Measurements from ENCODE around the gene SPDYE1.
"Not testable (repeated sequence)": the region's sequence is repeated elsewhere in the genome, so short reads cannot be mapped to it uniquely, and the experiment has no call there.

SPDYE1 gene, protein sequence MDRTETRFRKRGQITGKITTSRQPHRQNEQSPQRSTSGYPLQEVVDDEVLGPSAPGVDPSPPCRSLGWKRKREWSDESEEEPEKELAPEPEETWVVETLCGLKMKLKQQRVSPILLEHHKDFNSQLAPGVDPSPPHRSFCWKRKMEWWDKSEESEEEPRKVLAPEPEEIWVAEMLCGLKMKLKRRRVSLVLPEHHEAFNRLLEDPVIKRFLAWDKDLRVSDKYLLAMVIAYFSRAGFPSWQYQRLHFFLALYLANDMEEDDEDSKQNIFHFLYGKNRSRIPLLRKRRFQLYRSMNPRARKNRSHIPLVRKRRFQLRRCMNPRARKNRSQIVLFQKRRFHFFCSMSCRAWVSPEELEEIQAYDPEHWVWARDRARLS

DNA sequence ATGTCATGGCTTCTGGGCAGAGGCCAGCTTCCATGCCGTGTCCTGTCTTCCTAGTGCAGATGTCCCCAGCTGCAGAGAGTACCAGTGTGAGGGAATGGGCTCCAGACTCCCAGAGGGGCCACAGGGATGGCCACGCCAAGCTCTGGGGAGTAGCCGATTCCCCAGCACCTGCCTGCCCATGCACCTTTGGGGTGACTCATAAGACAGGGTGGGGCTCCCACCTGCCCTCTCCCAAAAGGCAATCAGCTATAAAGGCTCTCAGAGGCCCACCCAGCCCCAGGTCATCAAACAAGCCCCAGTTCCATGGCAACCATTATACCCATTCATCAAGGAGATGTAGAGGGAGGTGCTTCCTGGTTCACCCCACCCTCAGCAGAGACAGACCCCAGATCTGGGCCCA is at the start of gene SPDYE1:
Gene SPDYE1, plus strand, starts transcription at position 366 of the 400 bp plus-strand sequence. CDS start 2,053 bp downstream, outside the sequence.
- H3K4me3 ChIP-seq (ENCODE audit: low read length); H3K9me3 ChIP-seq (ENCODE audit: insufficient read depth, low read depth, low read length); H3K9ac ChIP-seq (ENCODE audit: low read depth, low read length); H3K27me3 ChIP-seq (ENCODE audit: insufficient read depth, low read length); H3K4me1 ChIP-seq (ENCODE audit: insufficient read depth, low read length); H3K36me3 ChIP-seq (ENCODE audit: insufficient read depth, low read depth, low read length); H3K27ac ChIP-seq (ENCODE audit: low read length): not testable (repeated sequence)

GRCh38 chr7:43952028-43952427 is 45.7 kb upstream of the SPDYE1 start:
- Histone ChIP-seq H3K4me3 (ENCODE audit: low read length) (no peak overlapping the region), H3K27me3 (ENCODE audit: insufficient read depth, low read length) (no peaks in the 10 kb centered on the region), H3K27ac (ENCODE audit: low read length) (no peak overlapping the region), H3K9ac (ENCODE audit: low read depth, low read length) (no peak overlapping the region), H3K4me1 (ENCODE audit: insufficient read depth, low read length) (no peaks in the 10 kb centered on the region), H3K9me3 (ENCODE audit: insufficient read depth, low read depth, low read length) (no peaks in the 10 kb centered on the region), H3K36me3 (ENCODE audit: insufficient read depth, low read depth, low read length) (0 out of 2 replicates have a peak, but pooled peaks cover 3% of the 10 kb centered on the region)

- Histone ChIP-seq H3K4me1 (ENCODE audit: insufficient read depth, low read length) (no peaks in the 10 kb centered on the region), H3K27me3 (ENCODE audit: insufficient read depth, low read length) (no peaks in the 10 kb centered on the region), H3K36me3 (ENCODE audit: insufficient read depth, low read depth, low read length) (0 out of 2 replicates have a peak, but pooled peaks cover 3% of the 10 kb centered on the region), H3K9me3 (ENCODE audit: insufficient read depth, low read depth, low read length) (no peaks in the 10 kb centered on the region), H3K27ac (ENCODE audit: low read length) (no peak overlapping the region), H3K4me3 (ENCODE audit: low read length) (no peak overlapping the region), H3K9ac (ENCODE audit: low read depth, low read length) (no peak overlapping the region)
These were observed 44.6 kb upstream of the SPDYE1 start for GRCh38 chr7:43953071-43953470.

DNA sequence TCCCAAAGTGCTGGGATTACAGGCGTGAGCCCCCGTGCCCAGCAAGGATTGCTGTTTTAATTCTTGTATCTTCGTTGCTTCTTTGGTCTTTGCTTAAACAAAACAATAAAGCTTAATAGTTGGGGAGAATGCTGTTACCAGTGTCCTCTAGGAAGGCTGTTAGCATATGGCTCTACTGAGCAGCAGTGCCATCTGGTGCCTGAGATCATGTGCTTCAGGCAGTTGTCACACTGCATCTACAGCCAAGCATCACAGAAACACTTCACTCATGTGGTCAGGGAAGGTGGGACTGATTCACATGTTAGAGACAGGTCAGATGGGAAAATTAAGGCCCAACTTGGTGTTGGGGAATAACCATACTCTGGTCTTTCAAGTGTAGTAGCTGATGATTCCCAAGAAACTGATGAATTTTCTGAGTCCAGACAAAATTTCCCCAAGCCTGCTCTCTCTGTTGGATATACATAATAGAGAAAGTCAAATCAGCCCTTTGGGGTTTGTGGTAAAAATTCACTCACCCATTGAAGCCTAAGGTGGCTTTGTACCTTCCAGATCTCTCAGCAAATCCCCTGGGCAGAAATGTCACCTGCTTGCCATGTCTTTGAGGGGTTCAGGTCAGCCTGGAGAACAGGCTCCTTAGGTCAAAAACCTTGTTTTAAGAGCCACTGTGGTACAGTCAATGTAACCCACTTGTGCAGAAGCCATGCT is 43.0 kb upstream of the SPDYE1 start:
- Histone ChIP-seq H3K9me3 (ENCODE audit: insufficient read depth, low read depth, low read length) (no peaks in the 10 kb centered on the region), H3K4me3 (ENCODE audit: low read length) (no peak overlapping the region), H3K9ac (ENCODE audit: low read depth, low read length) (no peak overlapping the region), H3K4me1 (ENCODE audit: insufficient read depth, low read length) (no peaks in the 10 kb centered on the region), H3K27me3 (ENCODE audit: insufficient read depth, low read length) (no peaks in the 10 kb centered on the region), H3K36me3 (ENCODE audit: insufficient read depth, low read depth, low read length) (0 out of 2 replicates have a peak, but pooled peaks cover 3% of the 10 kb centered on the region), H3K27ac (ENCODE audit: low read length) (no peak overlapping the region)

DNA sequence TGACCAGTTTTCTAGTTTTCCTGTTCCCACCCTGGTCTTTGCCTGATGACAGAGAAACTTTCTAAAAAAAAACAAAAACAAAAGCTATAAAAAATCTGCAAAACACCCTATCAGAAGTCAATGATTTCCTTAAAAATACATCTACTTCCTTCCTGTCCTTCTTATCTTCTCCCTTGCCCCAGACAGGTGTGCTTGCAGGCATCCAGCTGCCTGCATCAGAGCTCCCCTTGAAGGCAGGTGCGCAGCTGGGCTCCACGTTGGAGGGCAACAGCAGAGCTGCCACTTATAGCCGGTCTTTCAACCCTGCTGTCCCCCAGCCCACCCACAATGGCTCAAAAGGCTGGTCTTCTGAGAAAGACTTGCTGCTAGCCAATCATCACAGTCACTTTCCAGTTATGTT is 41.7 kb upstream of the SPDYE1 start:
- no peak overlapping the region for H3K9ac ChIP-seq (ENCODE audit: low read depth, low read length)
- H3K36me3 ChIP-seq (ENCODE audit: insufficient read depth, low read depth, low read length), result 0 out of 2 replicates have a peak, but pooled peaks cover 3% of the 10 kb centered on the region
- H3K9me3 ChIP-seq (ENCODE audit: insufficient read depth, low read depth, low read length), result no peaks in the 10 kb centered on the region
- no peak overlapping the region for H3K27ac ChIP-seq (ENCODE audit: low read length)
- no peaks in the 10 kb centered on the region for H3K27me3 ChIP-seq (ENCODE audit: insufficient read depth, low read length)
- no peak overlapping the region for H3K4me3 ChIP-seq (ENCODE audit: low read length)
- no peaks in the 10 kb centered on the region for H3K4me1 ChIP-seq (ENCODE audit: insufficient read depth, low read length)

- no peaks in the 10 kb centered on the region for H3K4me1 ChIP-seq (ENCODE audit: insufficient read depth, low read length)
- no peaks in the 10 kb centered on the region for H3K36me3 ChIP-seq (ENCODE audit: insufficient read depth, low read depth, low read length)
- H3K4me3 ChIP-seq (ENCODE audit: low read length), result no peak overlapping the region
These were observed 36.8 kb upstream of the SPDYE1 start for GRCh38 chr7:43960933-43961332.

DNA sequence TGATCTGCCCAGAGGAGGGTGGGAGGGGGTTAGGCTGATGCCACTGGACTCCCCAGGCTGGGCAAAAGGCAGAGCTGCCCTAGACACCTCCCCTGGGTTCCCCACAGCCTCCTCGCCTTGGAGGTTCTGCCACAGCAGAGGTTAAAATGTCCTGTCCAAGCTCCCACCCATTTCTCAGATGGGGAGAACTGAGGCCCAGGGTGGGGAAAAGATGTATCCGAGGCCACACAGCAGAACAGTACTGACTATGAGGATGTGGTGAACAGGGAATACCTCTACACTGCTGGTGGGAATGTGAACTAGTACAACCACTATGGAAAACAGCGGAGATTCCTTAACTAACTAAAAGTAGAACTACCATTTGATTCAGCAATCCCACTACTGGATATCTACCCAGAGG is 31.3 kb upstream of the SPDYE1 start:
- H3K27me3 ChIP-seq (ENCODE audit: insufficient read depth, low read length); H3K27ac ChIP-seq (ENCODE audit: low read length); H3K4me3 ChIP-seq (ENCODE audit: low read length); H3K4me1 ChIP-seq (ENCODE audit: insufficient read depth, low read length); H3K36me3 ChIP-seq (ENCODE audit: insufficient read depth, low read depth, low read length); H3K9me3 ChIP-seq (ENCODE audit: insufficient read depth, low read depth, low read length); H3K9ac ChIP-seq (ENCODE audit: low read depth, low read length): not testable (repeated sequence)

More at GRCh38 chr7:43960933-43961332, 36.8 kb upstream of the SPDYE1 start:
- no peaks in the 10 kb centered on the region for H3K9me3 ChIP-seq (ENCODE audit: insufficient read depth, low read depth, low read length)
- no peak overlapping the region for H3K27ac ChIP-seq (ENCODE audit: low read length)
- H3K9ac ChIP-seq (ENCODE audit: low read depth, low read length), result no peak overlapping the region
- no peaks in the 10 kb centered on the region for H3K27me3 ChIP-seq (ENCODE audit: insufficient read depth, low read length)

GRCh38 chr7:43968172-43969040 is 29.3 kb upstream of the SPDYE1 start:
- H3K4me1 ChIP-seq (ENCODE audit: insufficient read depth, low read length); H3K9me3 ChIP-seq (ENCODE audit: insufficient read depth, low read depth, low read length); H3K36me3 ChIP-seq (ENCODE audit: insufficient read depth, low read depth, low read length); H3K27ac ChIP-seq (ENCODE audit: low read length); H3K9ac ChIP-seq (ENCODE audit: low read depth, low read length); H3K27me3 ChIP-seq (ENCODE audit: insufficient read depth, low read length); H3K4me3 ChIP-seq (ENCODE audit: low read length): not testable (repeated sequence)

GRCh38 chr7:43969586-43969985 is 28.1 kb upstream of the SPDYE1 start:
- not testable (repeated sequence) for H3K36me3 ChIP-seq (ENCODE audit: insufficient read depth, low read depth, low read length); H3K4me1 ChIP-seq (ENCODE audit: insufficient read depth, low read length); H3K9me3 ChIP-seq (ENCODE audit: insufficient read depth, low read depth, low read length); H3K4me3 ChIP-seq (ENCODE audit: low read length); H3K9ac ChIP-seq (ENCODE audit: low read depth, low read length); H3K27me3 ChIP-seq (ENCODE audit: insufficient read depth, low read length); H3K27ac ChIP-seq (ENCODE audit: low read length)

DNA sequence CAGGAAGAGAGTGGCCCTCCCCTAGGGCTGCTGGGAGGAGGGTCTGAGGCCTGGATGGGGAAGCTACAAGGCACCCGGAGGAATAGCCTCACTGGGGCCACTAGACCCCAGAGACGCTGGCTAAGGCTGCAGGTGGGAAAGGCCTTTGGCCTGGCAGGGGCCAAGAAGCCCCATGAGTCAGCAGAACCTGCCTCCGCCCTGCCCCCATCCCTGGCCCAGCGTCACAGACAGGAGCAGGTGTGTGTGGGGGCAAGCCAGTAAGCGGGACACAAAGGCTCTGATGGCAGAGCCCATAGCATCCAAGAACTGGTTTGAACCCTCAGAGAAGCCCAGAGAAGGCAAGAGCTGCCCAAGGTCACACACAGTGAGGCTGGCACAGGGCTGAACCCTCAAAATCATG is 27.0 kb upstream of the SPDYE1 start:
- not testable (repeated sequence) for H3K27ac ChIP-seq (ENCODE audit: low read length); H3K36me3 ChIP-seq (ENCODE audit: insufficient read depth, low read depth, low read length); H3K9me3 ChIP-seq (ENCODE audit: insufficient read depth, low read depth, low read length); H3K4me1 ChIP-seq (ENCODE audit: insufficient read depth, low read length); H3K4me3 ChIP-seq (ENCODE audit: low read length); H3K9ac ChIP-seq (ENCODE audit: low read depth, low read length); H3K27me3 ChIP-seq (ENCODE audit: insufficient read depth, low read length)

- not testable (repeated sequence) for H3K4me1 ChIP-seq (ENCODE audit: insufficient read depth, low read length); H3K9ac ChIP-seq (ENCODE audit: low read depth, low read length); H3K4me3 ChIP-seq (ENCODE audit: low read length); H3K36me3 ChIP-seq (ENCODE audit: insufficient read depth, low read depth, low read length); H3K9me3 ChIP-seq (ENCODE audit: insufficient read depth, low read depth, low read length); H3K27me3 ChIP-seq (ENCODE audit: insufficient read depth, low read length); H3K27ac ChIP-seq (ENCODE audit: low read length)
These were observed 23.6 kb upstream of the SPDYE1 start for GRCh38 chr7:43974033-43974573.
